Heart left ventricle (tissue), 16 donors: Measurements from ENCODE around the gene PCARE. TPM values are rescaled to one million over a fixed set of nuclear protein-coding genes. Genes with fewer than 3 reads are reported as not detected.

Experiments
- ATAC-seq, 4 donors: fragments of 200-7000 bp; cut with Tn5 transposase; one replicate each; pipeline ENCODE4 v1.9.1; 2020 to 2022; ENCODE audit warnings: moderate library complexity in 4 of 4, mild to moderate bottlenecking in 3 of 4, moderate number of reproducible peaks in 1 of 4
- DNase-seq, 5 donors: peaks; one replicate each; pipeline ENCODE4 v3.0.0-alpha.2; 2020
- H3K27ac ChIP-seq, 12 donors: fragments of 200-600 bp; sonication (generic) in 4 of 12; one replicate each; pipeline versions ENCODE4 v1.5.0 to v1.8.0; 2016 to 2022; ENCODE audit warnings: mild to moderate bottlenecking in 2 of 12
- H3K27me3 ChIP-seq, 9 donors: fragments of 200-600 bp; sonication (generic) in 2 of 9; one replicate each; pipeline versions ENCODE4 v1.5.1 to v1.8.0; 2016 to 2022; ENCODE audit warnings: mild to moderate bottlenecking in 3 of 9
- H3K36me3 ChIP-seq, 9 donors: fragments of 200-600 bp; sonication (generic) in 2 of 9; one replicate each; pipeline versions ENCODE4 v1.5.0 to v1.8.0; 2018 to 2022; ENCODE audit warnings: mild to moderate bottlenecking in 2 of 9
- H3K4me1 ChIP-seq, 12 donors: fragments of 200-600 bp; sonication (generic) in 4 of 12; one replicate each; pipeline versions ENCODE4 v1.5.0 to v1.8.0; 2016 to 2022; ENCODE audit warnings: mild to moderate bottlenecking in 3 of 12
- H3K4me3 ChIP-seq, 12 donors: fragments of 200-600 bp; sonication (generic) in 4 of 12; one replicate each; pipeline versions ENCODE4 v1.5.0 to v1.8.0; 2017 to 2022; ENCODE audit warnings: mild to moderate bottlenecking in 9 of 12, moderate library complexity in 4 of 12
- H3K9me3 ChIP-seq, 12 donors: fragments of 200-600 bp; sonication (generic) in 4 of 12; one replicate each; pipeline versions ENCODE4 v1.5.0 to v1.8.0; 2016 to 2022; ENCODE audit warnings: mild to moderate bottlenecking in 1 of 12
- POLR2A ChIP-seq, 2 donors: fragments of 450-650 bp; IDR thresholded peaks; one replicate each; pipeline ENCODE4 v1.6.1; 2017; ENCODE audit warnings: antibody characterized with exemption in 2 of 2, mild to moderate bottlenecking in 2 of 2, moderate library complexity in 2 of 2
- WGBS, 4 donors: extraction: QIAGEN DNeasy Blood & Tissue Kit in 2 of 4; methylation state at CpG; one replicate each; pipeline versions ENCODE4 v1.1.5 to v1.1.7; 2013 to 2018; 5-methylcytosine and 5-hydroxymethylcytosine counted together
- intact Hi-C, 10 donors: fragments of 100-400 bp; cut with DNase I; formaldehyde crosslinking; loops; one replicate each; pipeline versions ENCODE4 v1.11.1 to v1.14.2; 2022
- polyA plus RNA-seq, 2 donors: library from polyadenylated mRNA; stranded (reverse); fragments of 200-250 nt; gene quantifications; one replicate each; pipeline ENCODE4 v1.2.3, GENCODE V29; 2013
- total RNA-seq, 9 donors: library from RNA; depleted of rRNA in 2 of 9; stranded (reverse); fragments of >200 nt in 2 of 9; fragmentation: NEBNext Ultra II Directional in 3 of 9; extraction: Animal tissue kit (Norgen Biotek cat#: 25700) in 3 of 9; gene quantifications; one replicate each; pipeline versions ENCODE4 v1.1.0 to v1.2.4, GENCODE V29; 2016 to 2023
- TF ChIP-seq, protein P1 (sequence below), 12 donors: fragments of 200-600 bp; sonication (generic) in 4 of 12; IDR thresholded peaks; one replicate each; pipeline versions ENCODE4 v1.5.0 to v1.8.0; 2018 to 2022; ENCODE audit warnings: antibody characterized with exemption in 12 of 12, mild to moderate bottlenecking in 5 of 12
- donor health status: ischemic (EF 13 %, LVEDD 7.1; RV severe dilation, severe dysfunction).
- donor health status: healthy with polysubstance abuse.
- donor health status: DM: no; HTN: yes; CAD: no.
- donor health status: DM: no; HTN: no; CAD: no.
- donor health status: ischemic (EF 25% LVEDD 6.9; RV normal size, moderate dysfunction).
- donor health status: ischemic (EF 25% LVEDD 5.7; RV mildly dilated, moderate dysfunction).
- donor health status: healthy.
- donor health status: DM: yes; HTN: yes; CAD: no.
- donor health status: ischemic (EF 35%, LVEDD 5.7; RV mildly dilated, moderate dysfunction).
- donor health status: nonischemic (EF 11% LVEDD 7.7; RV severe dilation, severe dysfunction).
- donor health status: DM: yes; HTN: yes; CAD: no.
- donor health status: PGD.
- donor health status: ischemic (EF 29% LVEDD 5.4; RV normal size, mild dysfunction).
- donor health status: nonischemic (EF 23%, LVEDD 6.1; RV moderate dilation, normal function).

PCARE gene
- total and polyA plus RNA-seq, 11 donors, result 0.10 to 2.4 (median 0.87) TPM

DNA sequence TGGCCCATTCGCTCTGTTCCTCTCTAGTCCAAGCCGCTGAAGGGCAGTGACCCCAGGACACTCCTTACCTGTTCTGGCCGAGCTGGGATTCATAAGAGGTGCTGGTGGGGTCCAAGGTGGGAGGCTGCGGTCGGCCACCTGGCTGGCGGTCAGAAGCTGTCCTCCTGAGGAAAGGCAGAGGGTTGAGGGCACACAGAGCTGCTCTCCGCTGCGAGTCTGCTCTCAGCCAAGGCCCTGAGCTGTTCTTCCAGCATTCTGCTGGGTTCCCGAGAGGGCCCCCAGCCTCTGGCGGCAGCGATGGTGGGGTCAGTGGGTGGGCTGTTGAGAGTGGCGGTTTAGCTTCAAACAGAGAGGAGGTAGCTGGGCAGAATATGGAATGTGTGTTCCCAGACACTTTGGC, 3.8 kb downstream of the PCARE start:
- H3K4me3 ChIP-seq, result no peak overlapping the region
- no peak overlapping the region for H3K27ac ChIP-seq
- ATAC-seq, result no peak
- TF ChIP-seq POLR2A (IDR thresholded peaks at IDR 0.05), result no peak
- TF ChIP-seq, protein P1, sequence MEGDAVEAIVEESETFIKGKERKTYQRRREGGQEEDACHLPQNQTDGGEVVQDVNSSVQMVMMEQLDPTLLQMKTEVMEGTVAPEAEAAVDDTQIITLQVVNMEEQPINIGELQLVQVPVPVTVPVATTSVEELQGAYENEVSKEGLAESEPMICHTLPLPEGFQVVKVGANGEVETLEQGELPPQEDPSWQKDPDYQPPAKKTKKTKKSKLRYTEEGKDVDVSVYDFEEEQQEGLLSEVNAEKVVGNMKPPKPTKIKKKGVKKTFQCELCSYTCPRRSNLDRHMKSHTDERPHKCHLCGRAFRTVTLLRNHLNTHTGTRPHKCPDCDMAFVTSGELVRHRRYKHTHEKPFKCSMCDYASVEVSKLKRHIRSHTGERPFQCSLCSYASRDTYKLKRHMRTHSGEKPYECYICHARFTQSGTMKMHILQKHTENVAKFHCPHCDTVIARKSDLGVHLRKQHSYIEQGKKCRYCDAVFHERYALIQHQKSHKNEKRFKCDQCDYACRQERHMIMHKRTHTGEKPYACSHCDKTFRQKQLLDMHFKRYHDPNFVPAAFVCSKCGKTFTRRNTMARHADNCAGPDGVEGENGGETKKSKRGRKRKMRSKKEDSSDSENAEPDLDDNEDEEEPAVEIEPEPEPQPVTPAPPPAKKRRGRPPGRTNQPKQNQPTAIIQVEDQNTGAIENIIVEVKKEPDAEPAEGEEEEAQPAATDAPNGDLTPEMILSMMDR (IDR thresholded peaks at IDR 0.05), result no peak
- 73 to 79% (median 76%) methylated on average over 12 of the region's 12 CpGs for WGBS, 4 donors
- no peak for DNase-seq
- H3K27me3 ChIP-seq, result no peaks in the 10 kb centered on the region
- intact Hi-C loops, result loop anchor here in 2 of 10 donors (5.0 kb wide), 2 partner anchors 42 to 47 kb away; partner anchors contain the start of gene CLIP4 (in 1 of the 2)
- H3K9me3 ChIP-seq, result no peaks in the 10 kb centered on the region
- H3K36me3 ChIP-seq, result no peaks in the 10 kb centered on the region
- peaks cover 0 to 21% (median 2%) of the 10 kb centered on the region in 12 donors for H3K4me1 ChIP-seq

DNA sequence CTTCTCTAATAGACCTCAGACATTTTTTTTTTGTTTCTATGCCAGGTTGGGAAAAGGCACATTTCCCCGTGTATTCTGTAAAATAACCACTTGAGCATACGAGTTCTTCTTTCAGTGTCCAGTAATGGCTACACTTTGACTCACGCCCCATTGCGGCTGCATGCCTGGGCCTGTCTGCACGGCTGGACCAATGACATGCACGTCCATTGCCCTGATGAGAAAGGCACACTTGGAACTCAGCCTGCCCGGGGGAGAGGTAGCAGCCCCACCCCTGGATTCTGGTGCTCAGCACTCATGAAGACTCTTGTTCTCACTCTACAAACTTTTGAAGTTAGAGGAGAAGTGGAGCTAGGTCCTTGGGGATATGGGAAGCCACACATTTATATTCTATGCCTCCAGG, 5.8 kb downstream of the PCARE start:
- 73 to 88% (median 84%) methylated on average over 7 of the region's 7 CpGs for WGBS, 4 donors
- intact Hi-C loops, result no loop called here
- DNase-seq, result no peak
- TF ChIP-seq POLR2A (IDR thresholded peaks at IDR 0.05), result no peak
- TF ChIP-seq, protein P1 (IDR thresholded peaks at IDR 0.05), result no peak
- Histone ChIP-seq H3K4me1 (peaks cover 0 to 20% (median 4%) of the 10 kb centered on the region in 12 donors), H3K27ac (no peak overlapping the region), H3K9me3 (no peaks in the 10 kb centered on the region), H3K27me3 (no peaks in the 10 kb centered on the region), H3K4me3 (no peak overlapping the region), H3K36me3 (no peaks in the 10 kb centered on the region)
- ATAC-seq, result no peak

DNA sequence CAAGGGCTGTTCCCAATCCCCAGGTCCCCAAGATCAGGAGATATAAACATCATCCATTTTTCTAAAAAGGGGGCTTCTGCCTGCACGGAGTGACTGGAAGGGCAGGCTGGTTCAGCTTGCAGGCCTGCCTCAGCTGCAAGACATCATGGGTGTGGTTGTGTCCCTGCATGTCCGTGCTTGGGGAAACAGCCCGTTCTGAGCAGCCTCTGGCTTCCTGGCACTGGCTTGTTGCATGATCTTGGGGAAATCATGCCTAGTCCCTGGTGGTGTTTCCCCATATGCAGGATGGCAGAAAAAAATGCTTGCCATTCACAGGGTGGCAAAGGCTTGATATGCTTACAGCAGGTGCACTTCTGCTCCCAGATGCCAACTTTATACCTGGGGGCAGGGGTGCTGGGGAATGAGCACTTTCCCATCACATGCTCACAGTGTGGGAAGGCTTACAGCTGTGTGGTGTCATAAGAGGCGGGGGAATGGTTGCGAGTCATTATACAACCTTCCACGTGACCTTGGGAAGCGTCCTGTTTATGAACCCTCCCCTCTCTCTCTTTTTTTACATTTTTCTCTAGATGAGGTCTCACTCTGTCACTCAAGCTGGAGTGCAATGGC, 7.2 kb downstream of the PCARE start:
- H3K9me3 ChIP-seq, result no peaks in the 10 kb centered on the region
- peaks cover 0 to 24% (median 3%) of the 10 kb centered on the region in 12 donors for H3K4me1 ChIP-seq
- TF ChIP-seq, protein P1 (IDR thresholded peaks at IDR 0.05), result no peak
- TF ChIP-seq POLR2A (IDR thresholded peaks at IDR 0.05), result no peak
- H3K27me3 ChIP-seq, result no peaks in the 10 kb centered on the region
- H3K36me3 ChIP-seq, result no peaks in the 10 kb centered on the region
- intact Hi-C loops, result no loop called here
- no peak overlapping the region for H3K4me3 ChIP-seq
- no peak for ATAC-seq
- no peak overlapping the region for H3K27ac ChIP-seq
- DNase-seq, result no peak
- 67 to 83% (median 74%) methylated on average over 7 of the region's 7 CpGs for WGBS, 4 donors

DNA sequence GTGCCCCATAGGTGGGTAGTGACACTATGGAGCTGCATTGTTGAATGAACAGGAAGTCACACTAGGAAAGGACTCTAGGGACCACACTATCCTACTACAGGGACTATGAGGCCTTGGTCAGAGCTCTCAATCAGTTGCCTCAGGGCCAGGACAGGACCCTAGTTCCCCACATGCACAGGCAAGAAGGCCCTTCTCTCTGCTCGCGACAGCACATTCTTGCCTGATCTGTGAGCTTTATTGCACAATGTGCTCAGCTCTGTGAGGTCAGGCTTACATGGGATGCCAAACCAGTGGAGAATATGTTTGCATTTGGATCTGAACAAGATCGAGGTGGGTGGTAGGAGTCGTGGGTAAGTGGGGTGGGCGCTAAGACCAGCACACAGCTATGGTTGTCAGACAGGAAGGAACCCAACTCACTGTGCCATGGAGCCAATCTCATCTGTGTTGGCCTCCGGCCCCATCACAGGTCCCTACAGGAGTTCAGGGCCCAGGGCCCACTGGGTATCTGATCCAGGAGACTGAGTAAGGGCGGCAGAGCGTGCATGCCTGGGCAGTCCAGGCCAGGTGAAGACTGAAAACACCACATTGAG, 8.0 kb downstream of the PCARE start:
- Histone ChIP-seq H3K27ac (no peak overlapping the region), H3K36me3 (no peaks in the 10 kb centered on the region), H3K4me1 (peaks cover 0 to 24% (median 2%) of the 10 kb centered on the region in 12 donors), H3K27me3 (no peaks in the 10 kb centered on the region), H3K9me3 (no peaks in the 10 kb centered on the region), H3K4me3 (no peak overlapping the region)
- WGBS, 4 donors, result 86 to 93% (median 91%) methylated on average over 7 to 8 of the region's 8 CpGs
- ATAC-seq, result peak in 1 of 4 donors; percentile 14
- intact Hi-C loops, result no loop called here
- no peak for TF ChIP-seq POLR2A (IDR thresholded peaks at IDR 0.05)
- TF ChIP-seq, protein P1 (IDR thresholded peaks at IDR 0.05), result no peak
- DNase-seq, result no peak
